HL-60/S4 treated with retinoic acid at 250 ng/mL for 4 days and 3 days (cell line): Measurements from ENCODE around the gene ZFAND6.

ENCODE experiments used
- in situ Hi-C: fragments of 300-500 bp; cut with MboI; formaldehyde crosslinking; loops from 2 replicates; pipeline ENCODE4 v1.7.0; 2022; ENCODE audit warnings: low sequenced_read_pairs

Gene ZFAND6

DNA sequence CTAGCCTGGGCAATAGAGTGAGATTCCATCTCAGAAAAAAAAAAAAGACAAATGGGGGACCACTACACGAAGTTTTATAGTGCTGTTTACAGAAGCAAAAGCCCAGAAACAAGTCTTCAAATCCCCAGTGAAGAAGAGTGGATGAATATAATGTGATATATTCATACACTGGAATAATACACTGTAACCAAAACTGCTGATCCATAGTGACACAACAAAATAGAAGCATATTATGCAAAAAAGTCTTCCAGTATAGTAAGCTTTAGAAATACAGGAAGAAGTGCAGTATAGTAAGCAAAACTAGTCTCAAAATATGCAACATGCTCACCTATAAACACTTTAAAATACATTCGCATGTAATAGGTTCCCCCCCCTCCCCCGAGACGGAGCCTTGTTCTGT lies 81.4 kb downstream of the ZFAND6 start:
- in situ Hi-C loops: no loop called here

DNA sequence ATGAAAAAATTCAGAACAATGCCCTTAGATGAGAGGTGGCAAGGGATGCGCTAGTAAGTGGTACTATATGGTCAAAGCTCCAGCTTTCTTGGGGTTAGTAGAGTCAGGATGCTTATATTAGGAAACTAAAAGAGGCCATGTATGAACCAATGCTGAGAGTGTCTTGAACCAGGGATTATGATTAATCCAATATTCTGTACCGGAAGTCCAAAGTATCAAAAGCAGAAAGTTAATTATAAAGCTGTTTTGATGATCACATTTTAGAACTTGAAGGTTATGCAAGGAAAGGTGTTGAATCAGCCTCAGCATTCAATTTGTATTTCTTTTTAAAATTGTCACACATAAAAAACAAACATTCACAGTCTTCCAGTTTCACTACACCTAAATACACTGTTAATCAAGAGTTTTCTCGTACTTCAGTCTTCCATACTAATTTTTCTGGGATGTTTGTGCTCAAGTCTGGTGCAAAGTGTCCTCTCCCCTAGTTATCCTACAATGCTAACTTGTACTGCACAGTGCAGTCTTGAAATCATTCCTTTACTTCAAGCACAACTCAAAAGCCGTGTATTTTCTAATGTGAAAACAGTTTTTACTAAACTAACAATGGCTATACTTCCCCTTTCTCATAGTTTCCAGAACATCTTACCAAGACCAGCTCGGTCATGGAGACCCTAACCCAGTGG lies 82.6 kb downstream of the ZFAND6 start:
- in situ Hi-C loops: no loop called here

- in situ Hi-C loops: no loop called here
These were observed 83.2 kb downstream of the ZFAND6 start for GRCh38 chr15:80142646-80143045.

DNA sequence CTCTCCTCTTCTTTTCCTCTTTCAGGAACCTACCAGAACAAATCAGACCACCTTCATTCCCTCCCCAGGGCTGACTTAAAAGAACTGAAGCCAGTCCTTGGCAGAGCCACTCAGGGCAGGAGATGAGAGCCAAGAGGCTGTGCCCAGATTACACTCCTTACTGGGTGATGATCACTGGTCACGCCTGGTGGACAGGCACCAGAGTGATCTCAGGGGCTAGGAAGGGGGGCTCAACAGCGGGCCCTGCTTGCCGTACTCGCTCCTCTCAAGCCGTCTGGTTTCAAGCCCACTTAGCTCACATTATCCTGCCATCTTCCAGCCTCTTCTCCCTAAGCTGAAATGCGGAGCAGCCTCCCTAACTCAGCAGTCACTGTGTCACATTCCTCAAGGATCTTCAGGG lies 91.7 kb downstream of the ZFAND6 start:
- in situ Hi-C loops: loop anchor here (25.0 kb wide), 1 partner anchor 239 kb away; no protein-coding TSS in a partner anchor

DNA sequence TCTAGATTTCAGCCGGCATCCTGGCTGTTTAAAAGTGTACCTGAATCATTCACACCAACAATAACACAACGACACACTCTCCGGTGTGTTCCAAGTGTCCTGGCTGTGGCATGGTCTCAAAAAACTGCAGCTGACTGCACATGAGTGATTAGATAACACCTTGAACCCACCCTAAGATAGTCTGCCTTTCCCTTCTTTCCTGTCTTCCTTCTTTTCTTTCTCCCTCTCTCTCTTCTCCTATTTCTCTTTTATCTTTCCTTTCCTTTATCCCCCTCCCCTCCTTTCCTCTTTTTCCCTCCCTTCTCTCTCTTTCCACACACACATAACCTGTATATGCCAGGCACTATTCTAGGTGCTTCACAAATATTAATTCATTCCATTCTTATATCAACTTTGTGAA lies 92.1 kb downstream of the ZFAND6 start:
- in situ Hi-C loops: loop anchor here (25.0 kb wide), 1 partner anchor 239 kb away; no protein-coding TSS in a partner anchor

- in situ Hi-C loops: loop anchor here (25.0 kb wide), 1 partner anchor 240 kb away; no protein-coding TSS in a partner anchor
These were observed 92.9 kb downstream of the ZFAND6 start for GRCh38 chr15:80152180-80152895.

GRCh38 chr15:80152896-80153876 lies 93.7 kb downstream of the ZFAND6 start, which contains the start of gene FAH:
Gene FAH, plus strand, starts transcription at chr15:80152999. Its CDS starts 56 bp downstream, at chr15:80153055.
- in situ Hi-C loops: loop anchor here (25.0 kb wide), 1 partner anchor 241 kb away; no protein-coding TSS in a partner anchor

DNA sequence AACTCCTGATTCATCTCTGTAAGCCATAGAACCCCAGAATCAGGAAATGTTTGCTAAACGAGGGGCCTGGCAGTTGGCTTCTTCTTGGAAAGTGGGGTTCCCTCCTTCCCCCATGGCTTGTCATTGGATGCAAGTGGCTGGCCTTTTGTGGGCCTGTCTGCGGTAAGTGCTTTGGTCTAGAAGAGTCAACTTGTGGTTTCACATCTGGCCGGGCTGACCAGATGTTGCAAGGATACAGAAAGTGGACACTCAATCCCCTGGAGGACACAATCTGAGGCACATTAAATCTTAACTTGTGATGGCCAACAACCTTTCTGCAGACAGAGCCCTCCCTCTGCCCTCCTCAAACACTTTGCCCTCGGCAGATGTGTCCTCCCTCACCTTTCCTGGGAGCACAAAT lies 94.4 kb downstream of the ZFAND6 start:
- in situ Hi-C loops: loop anchor here (25.0 kb wide), 1 partner anchor 242 kb away; no protein-coding TSS in a partner anchor

DNA sequence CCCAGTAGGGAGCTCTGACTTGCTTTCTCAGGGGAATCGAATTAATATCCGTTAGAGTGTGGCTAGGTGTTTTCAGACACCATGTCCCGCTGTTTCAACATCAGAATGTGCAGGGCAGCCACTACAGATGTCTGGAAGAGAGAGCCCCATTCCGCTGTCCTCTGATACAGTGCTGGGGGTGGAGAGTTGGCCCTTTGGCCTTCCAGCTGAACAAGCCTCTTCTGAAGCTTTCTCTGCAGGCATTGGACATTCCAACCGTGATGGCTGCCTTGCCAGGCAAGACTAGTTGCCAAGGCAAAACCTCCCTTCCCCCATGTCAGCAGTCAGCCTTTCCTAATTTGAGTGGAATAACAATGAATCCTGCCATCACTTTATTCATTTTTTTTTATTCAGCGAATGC lies 94.9 kb downstream of the ZFAND6 start:
- in situ Hi-C loops: loop anchor here (25.0 kb wide), 1 partner anchor 242 kb away; no protein-coding TSS in a partner anchor

GRCh38 chr15:80155001-80155377 lies 95.5 kb downstream of the ZFAND6 start:
- in situ Hi-C loops: loop anchor here (25.0 kb wide), 1 partner anchor 243 kb away; no protein-coding TSS in a partner anchor

GRCh38 chr15:80155378-80156175 lies 96.1 kb downstream of the ZFAND6 start:
- in situ Hi-C loops: loop anchor here (25.0 kb wide), 1 partner anchor 243 kb away; no protein-coding TSS in a partner anchor

DNA sequence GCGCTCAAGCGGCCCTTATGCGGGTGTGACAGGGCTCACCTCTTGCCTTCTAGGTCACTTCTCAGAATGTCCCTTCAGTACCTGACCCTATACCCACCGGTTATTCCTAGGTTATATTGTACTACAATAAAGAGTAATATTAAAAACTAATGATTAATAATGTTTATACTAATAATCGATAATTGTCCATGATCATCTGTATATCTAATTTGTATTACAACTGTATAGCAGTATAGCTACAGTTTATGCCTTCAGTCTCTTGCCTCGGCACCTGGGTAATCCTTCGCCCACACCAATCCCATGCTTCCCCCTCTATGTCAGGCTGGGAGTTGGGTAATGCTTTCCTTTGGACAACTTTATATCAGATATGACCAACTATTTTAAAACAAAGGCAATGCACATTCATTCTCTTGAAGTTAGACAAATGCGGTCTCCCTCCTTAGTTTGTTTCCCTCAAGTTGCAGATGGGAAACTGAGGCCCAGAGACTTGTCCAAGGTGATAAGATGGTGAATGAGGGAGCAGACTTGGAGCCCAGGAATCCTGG lies 96.8 kb downstream of the ZFAND6 start:
- in situ Hi-C loops: loop anchor here (25.0 kb wide), 1 partner anchor 244 kb away; no protein-coding TSS in a partner anchor

DNA sequence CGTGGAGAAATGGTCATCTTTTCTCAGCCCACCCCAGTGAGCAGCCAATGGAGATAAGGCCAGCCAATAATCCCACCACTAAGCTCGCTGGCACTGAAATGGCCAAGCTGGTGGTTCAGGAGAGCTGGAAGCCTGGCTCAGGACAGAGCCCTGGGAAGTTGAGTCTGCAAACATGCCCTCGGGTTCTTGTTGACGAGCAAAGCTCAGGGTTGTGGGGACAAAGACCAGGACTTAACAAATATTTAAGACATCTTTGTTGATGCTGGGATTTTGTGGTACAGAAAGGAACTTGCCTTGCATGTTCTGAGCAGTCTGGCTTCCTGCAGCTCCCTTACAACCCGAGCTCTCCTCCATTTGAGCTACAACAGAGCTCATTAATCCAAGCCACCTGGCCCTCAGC lies 97.7 kb downstream of the ZFAND6 start:
- in situ Hi-C loops: loop anchor here (25.0 kb wide), 1 partner anchor 245 kb away; no protein-coding TSS in a partner anchor

- in situ Hi-C loops: loop anchor here (25.0 kb wide), 1 partner anchor 247 kb away; no protein-coding TSS in a partner anchor
These were observed 99.8 kb downstream of the ZFAND6 start for GRCh38 chr15:80159301-80159700.

GRCh38 chr15:80159811-80160569 lies 100.5 kb downstream of the ZFAND6 start:
- in situ Hi-C loops: loop anchor here (25.0 kb wide), 1 partner anchor 248 kb away; no protein-coding TSS in a partner anchor

DNA sequence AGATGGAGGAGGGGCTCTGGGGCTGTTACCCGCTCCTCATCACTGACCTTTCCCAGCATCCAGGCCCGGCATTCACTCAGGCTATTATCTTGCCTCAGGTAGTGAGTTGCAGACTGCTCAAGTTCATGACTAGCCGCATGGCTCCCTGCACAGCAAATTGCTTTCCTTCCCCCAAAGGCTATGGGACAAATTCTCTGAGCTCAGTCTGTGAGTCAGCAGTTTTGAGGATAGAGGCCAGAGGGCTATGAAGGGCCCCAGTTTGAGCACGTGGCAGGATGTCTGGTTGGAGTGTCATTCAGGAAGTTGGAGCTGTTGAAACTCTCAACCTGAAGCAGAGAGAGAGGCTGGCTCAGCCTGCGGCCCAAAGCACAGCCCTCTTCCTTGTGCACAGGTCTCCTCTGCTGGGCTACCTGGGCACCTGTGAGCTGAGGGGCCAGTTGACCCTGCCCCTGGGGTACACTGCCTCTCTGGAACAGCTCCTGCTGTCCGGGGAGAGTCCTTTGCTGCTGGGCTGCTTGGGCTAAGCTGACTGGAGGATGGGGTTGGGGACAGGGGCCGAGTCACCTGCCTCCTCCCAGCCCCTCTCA lies 101.2 kb downstream of the ZFAND6 start:
- in situ Hi-C loops: loop anchor here (25.0 kb wide), 1 partner anchor 248 kb away; no protein-coding TSS in a partner anchor

GRCh38 chr15:80161468-80162016 lies 102.1 kb downstream of the ZFAND6 start:
- in situ Hi-C loops: loop anchor here (25.0 kb wide), 1 partner anchor 249 kb away; no protein-coding TSS in a partner anchor
